ENCODE results near the gene CDCA7L.

GRCh38 chr7:21965291-21965690, 19.6 kb upstream of the CDCA7L start:
- no peak for TF ChIP-seq CTCF (IDR thresholded peaks at IDR 0.05)
- TF ChIP-seq POLR2A (IDR thresholded peaks at IDR 0.05), result no peak
